GM21423 (cell line): ENCODE measurements around the gene PGP.

ENCODE experiments used
- ATAC-seq: cut with Tn5 transposase; IDR thresholded peaks from one replicate; pipeline ENCODE4 v1.9.1; 2021; ENCODE audit warnings: mild to moderate bottlenecking, moderate library complexity; ENCODE audit not compliant: unreplicated experiment

The PGP gene

DNA sequence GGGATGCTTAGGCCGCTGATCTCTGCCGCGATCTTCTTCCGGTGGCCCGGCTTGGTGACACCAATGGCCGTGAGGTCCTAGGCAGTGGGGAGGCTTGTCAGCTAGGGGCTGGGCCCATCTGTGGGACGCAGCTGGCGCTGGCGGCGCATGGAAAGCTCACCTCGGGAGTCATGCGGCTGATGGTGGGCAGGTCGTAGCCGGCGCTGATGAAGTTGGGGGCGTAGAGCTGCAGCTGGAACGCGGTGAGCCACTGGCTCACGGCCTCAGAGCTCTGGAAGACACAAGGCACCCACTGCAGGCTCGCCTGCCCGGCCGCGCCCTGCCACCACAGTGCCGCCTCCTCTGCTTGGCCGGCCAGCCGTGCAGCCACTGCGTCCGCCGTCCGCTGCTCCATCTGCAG, 31.0 kb downstream of the PGP start:
- no peak for ATAC-seq

DNA sequence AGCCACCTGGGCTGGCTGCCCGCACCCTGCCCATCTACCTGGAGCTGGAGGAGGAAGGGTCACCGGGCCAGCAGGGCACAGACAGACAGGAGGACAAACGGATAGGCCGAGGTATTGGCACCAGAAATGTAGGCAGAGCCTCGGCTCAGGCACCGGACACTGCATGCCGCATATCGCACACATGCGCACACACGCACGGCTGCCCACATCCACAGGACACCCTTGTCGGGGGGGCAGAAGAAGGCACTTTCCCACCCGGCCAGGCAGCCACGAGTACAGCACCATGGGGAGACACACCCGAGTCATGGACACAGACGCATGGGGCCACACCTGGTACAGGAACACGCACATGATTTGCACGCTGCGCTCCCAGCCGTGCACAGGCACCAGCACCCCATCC, 32.7 kb downstream of the PGP start:
- ATAC-seq, result no peak

DNA sequence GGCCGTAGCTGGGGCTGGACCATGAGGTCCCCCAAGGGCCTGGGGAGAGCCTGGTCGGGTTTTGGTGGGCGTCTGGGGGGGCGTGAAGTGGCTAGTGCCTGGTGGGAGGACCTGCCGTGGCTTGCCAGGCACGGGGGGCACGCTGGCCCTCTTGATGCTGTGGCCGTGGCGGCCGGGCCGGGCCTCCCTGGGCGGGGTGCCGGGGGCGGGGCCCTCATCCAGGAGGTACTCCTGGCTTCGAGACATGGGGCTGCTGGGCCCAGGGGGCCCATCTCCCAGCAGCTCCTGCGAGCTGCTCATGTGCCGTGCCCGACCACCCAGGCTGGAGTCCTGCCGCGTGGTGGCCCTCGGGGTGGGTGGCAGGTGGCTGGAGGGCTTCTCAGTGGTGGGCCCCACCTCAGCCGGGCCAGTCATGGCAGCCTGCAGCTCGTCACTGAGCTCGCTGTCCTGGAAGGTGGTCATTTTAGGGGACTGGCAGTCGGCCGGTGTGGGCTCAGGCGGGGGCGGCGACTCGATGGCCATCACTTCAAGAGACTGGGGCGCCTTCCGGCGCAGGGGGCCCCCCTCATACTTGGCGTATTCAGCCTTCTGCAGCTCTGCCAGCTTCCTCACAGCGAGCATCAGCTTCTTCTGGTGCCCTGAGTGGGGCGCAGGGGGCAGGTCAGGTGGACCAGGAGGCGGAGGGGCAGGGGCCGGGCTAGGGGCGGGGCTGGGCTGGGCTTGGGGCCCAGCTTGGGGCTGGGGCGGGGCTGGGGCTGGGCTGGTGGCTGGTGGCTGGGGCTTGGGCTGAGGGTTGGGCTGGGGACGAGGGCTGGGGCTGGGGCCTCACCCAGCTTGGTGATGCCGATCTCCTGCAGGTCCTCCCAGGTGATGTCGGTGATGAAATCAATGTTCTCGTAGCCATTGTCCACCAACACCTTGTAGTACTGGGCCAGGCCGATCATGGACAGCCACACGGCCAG, 33.4 kb downstream of the PGP start:
- no peak for ATAC-seq

- no peak for ATAC-seq
Measured at GRCh38 chr16:2180461-2180860, 34.2 kb downstream of the PGP start.

- no peak for ATAC-seq
Measured at GRCh38 chr16:2179576-2179975, 35.1 kb downstream of the PGP start.

DNA sequence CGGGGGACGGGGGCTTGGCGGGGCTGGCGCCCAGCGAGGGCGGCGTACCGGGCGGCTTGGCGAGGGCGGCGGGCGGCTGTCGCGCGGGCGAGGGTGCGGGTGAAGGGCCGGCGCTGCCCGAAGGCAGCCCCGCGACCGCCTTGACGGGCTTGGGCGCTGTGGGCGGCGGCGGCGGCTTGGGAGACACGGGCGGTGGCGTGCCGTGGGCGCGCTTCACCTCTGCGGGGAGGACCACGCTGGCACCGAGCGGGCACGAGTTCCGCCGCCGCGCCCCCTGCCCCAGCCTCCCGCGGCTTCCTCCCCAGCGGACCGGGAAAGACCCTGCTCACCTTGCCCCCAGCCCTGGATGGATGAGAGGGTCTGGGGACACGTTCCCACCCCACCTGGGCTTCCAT, 35.5 kb downstream of the PGP start:
- no peak for ATAC-seq

- ATAC-seq, result no peak
Measured at GRCh38 chr16:2178321-2179106, 36.1 kb downstream of the PGP start.

DNA sequence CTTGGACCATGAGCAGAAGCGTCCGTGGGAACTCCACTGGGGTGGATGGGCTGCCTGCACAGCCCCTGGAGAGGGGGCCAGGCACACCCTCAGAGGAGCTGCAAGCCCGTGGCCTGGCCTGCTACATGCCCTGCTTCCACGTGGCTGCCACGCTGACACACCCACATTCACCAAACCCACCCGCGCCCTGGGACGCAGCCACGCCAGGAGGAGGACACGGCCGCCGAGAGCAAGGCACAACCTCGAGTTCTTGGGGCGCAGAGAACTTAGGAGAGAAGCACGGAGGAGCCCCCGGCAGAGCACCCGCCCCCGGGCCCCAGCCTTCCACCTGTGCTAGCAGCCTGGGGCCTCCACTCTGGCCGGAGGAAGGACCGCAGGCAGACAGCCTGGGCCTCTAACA, 37.1 kb downstream of the PGP start:
- no peak for ATAC-seq

DNA sequence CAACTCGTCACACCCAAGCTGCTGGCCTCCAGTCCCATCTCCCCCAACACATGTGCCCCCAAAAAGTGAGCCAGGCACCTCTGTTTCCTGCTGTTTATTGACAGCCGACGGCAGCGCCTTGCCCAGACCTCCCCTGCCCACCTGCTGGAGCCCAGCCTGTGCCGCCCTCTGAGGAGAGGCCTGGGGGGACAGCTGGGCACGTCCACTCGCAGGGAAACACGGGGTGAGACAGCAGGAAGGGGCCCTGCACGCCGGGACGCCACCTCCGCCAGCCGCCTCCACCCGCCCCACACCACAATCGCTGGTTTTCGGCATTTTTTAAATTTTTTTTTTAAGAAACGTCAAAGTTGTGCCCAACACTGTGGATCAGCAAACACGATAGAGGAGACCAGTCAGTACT, 37.5 kb downstream of the PGP start:
- ATAC-seq, result no peak

DNA sequence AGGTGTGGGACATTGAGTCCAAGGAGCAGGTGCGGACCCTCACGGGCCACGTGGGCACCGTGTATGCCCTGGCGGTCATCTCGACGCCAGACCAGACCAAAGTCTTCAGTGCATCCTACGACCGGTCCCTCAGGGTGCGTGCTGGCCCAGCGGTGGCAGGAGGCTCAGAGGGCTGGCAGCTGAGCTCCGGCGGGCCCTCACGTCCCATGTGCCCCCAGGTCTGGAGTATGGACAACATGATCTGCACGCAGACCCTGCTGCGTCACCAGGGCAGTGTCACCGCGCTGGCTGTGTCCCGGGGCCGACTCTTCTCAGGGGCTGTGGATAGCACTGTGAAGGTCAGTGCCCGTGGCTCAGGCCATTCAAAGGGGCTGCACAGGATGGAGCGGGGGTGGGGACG, 38.6 kb downstream of the PGP start:
- ATAC-seq, result no peak

DNA sequence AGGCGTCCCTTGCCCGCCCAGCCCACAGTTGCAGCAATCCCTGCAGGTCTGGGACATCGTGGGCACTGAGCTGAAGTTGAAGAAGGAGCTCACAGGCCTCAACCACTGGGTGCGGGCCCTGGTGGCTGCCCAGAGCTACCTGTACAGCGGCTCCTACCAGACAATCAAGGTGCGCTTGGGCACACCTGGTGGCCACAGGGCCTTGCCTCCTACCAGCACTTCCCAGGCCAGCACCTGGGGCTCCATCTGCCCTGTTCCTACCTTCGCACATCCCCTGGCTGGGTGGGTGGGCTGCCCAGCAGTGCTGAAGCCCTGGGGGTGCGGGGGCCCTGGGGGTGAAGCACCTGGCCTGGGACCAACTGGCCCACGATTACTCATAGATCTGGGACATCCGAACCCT, 39.2 kb downstream of the PGP start:
- no peak for ATAC-seq

DNA sequence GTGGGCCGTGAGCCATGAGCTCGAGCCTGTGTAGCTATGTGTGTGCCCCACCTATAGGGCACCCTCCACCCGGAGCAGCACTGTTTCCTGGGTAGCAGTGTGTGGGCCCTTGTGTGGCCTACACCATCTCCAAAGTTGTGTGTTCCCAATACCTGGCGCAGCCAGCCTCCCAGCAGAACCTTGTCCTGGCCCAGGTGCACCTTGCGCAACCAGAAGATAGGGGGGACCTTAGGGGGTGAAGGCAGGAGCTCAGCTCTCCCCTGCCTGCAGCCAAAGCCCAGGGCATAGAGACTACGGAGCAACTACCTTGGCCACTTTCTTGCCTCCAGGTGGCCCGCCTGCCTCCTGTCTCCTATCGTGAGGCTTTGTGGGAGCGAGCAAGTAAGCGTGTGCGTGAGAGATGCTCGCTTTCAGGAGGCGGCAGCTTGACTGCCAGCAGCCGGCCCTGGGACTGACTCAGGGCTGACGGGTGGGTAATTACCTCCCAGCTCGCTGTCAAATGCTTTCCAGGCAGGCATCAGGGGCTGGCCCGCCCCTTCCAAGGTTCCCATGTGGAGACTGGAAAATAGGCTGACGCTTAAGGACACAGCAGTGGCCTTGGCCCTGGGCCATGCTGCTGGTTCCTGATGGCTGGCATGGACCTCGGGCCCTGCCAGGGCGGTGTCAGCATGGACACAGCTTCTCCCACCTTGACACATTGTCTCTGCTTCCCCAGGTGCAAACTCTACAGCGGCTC, 40.1 kb downstream of the PGP start:
- no peak for ATAC-seq

- no peak for ATAC-seq
Measured at GRCh38 chr16:2173916-2174315, 40.7 kb downstream of the PGP start.

GRCh38 chr16:2173366-2173765, 41.3 kb downstream of the PGP start:
- no peak for ATAC-seq

- no peak for ATAC-seq
Measured at GRCh38 chr16:2172688-2173335, 41.8 kb downstream of the PGP start.

- ATAC-seq, result no peak
Measured at GRCh38 chr16:2171601-2172178, 43.0 kb downstream of the PGP start.

DNA sequence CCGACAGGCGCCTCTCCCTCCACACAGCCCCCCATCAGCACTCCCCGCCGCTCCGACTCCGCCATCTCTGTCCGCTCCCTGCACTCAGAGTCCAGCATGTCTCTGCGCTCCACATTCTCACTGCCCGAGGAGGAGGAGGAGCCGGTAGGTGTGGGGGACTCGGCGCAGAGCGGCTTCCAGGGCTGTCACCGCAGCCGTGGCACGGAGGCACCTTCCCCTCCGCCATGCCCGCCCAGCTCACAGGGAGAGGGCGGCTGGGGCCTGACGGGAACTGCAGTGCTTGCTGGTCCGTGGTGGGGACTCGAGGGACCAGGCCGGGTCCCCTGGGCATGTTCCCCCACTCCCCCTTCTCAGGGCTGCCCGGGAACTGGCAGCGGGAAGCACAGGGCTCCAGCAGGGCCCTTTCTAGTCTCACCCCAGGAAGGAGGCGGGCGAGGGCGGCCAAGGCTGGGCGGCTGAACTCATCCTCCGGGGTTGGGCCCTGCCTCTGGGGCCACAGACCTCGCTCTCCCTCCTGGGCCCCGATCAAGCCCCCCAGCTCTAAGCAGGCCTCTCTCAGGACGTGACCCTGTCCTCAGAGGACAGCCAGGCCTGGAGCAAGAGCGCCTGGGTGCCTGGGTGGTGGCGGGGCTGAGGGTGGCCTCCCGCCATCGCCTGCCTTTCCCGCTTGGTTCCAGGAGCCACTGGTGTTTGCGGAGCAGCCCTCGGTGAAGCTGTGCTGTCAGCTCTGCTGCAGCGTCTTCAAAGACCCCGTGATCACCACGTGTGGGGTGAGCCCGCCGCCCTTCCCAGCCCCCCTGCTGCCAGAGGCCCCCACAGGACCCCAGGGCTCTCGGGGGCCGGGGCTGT, 43.8 kb downstream of the PGP start:
- ATAC-seq, result no peak

- ATAC-seq, result no peak
Measured at GRCh38 chr16:2170080-2170479, 44.6 kb downstream of the PGP start.

DNA sequence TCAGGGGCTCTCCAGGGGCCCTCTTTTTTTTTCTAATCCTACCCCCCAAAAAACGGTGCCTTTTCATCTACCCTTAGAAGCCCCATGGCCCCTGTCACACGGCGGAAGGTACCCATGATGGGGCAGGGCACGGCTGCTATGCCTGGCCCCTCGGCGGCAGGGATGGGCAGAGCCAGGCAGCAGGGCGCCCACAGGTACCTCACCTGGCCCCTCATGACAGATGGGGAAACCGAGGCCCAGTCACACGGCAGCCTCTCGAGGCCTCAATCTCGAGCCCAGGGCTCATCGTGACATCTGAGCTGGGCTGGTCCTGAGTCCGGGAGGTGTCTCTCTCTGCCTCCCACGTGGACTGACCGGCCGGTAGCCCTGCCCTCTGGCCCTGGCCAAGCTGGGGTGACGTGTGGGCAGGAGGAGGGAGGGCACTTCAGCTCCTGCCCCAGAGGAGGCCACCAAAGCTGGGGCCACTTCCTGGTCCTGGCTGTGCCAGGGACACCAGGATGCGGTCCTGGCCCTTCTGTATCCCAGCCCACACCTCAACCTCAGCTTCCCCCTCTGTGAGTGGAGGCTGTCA, 47.5 kb downstream of the PGP start:
- ATAC-seq, result no peak
